ENCODE results near the gene GSK3B.
A peak's percentile ranks its signal among the peaks of the same experiment; 100 is the strongest.
"Not testable (repeated sequence)": the region's sequence is repeated elsewhere in the genome, so short reads cannot be mapped to it uniquely, and the experiment has no call there.

The GSK3B gene

GRCh38 chr3:119937229-119937628, 157.0 kb downstream of the GSK3B start:
- peak; percentile 24 to 38 for DNase-seq (ENCODE audit: low read depth in 2 of 2)

GRCh38 chr3:119934249-119934648, 160.0 kb downstream of the GSK3B start:
- DNase-seq (ENCODE audit: low read depth in 2 of 2), result no peak

DNA sequence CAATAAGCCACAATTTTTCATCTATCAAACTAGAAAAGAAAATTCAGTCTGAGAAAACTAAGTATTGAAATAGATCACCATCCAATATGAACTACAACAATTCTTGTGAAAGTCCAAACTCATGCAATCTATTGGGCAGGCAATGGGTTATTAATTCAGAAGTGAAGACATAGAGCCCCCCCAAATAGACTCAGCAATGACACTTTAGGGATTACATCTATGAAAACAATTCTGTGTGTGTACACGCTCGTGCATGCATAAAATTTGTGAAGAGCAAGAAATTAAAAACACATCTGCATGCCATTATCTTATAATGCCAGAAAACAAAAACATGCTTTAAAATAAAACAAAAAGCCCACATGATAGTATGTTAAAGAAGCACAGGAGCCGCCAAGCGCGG, 161.0 kb downstream of the GSK3B start:
- DNase-seq (ENCODE audit: low read depth in 2 of 2), result no peak

GRCh38 chr3:119930286-119930685, 164.0 kb downstream of the GSK3B start:
- DNase-seq (ENCODE audit: low read depth in 2 of 2), result no peak

DNA sequence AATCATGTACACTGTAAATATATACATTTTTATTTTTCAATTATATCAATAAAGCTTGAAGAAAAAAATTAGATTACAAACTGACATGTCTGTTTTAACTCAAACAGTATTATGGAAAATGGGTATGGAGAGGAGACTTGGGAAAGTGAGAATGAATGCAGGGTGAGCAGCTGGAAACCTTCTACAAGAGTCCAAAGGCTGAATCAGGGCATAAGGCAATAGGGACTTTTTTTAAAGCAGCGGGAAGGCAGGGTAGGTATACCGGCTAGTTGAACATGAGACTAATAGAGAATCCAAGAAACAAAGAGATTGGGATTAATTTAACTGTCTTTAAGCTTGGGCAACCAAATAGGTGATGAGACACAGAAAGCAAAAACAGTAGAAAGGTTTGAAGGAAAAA, 167.1 kb downstream of the GSK3B start:
- no peak for DNase-seq (ENCODE audit: low read depth in 2 of 2)

DNA sequence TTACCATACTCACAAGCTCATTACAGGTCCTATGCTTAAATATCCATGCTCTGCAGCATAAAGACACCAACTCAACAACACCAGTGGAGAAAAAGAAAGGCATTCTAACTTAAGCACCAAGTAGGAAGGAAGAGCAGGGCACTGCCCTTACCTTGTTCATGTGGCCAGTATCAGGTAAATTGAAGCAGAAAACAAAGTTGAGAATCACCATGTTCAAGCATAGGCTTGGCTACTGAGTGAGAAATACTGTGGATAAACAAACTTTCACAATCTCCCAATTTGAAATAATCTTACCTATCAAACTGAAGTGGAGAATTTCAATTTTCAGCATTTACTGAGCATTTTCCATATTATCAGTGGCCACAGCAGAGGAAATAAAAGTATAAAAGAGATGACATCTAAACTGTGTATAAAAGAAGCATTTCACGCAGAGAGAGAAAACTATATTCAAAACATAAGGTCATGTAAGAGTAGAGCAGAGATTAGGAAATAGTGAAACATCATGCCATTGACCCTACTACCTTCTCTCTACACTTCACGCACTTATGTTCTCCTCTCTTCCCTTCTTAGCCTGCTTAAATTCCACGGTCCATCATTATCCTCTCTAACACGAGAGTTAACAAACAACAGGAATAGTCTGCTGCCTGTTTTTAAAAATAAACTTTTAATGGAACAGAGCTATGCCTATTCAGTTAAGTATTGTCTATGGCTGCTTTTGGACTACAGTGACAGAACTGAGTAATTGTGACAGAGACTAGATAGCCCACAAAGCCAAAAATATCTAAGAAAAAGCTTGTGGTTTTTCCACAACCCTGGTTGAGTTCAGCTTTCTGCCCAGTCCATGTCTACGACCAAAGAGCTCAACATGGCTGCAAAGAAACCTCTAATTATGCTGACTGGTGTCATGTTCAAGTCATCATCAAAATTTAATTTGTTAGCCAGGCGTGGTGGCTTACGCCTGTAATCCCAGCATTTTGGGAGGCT, 169.8 kb downstream of the GSK3B start:
- no peak for DNase-seq (ENCODE audit: low read depth in 2 of 2)

DNA sequence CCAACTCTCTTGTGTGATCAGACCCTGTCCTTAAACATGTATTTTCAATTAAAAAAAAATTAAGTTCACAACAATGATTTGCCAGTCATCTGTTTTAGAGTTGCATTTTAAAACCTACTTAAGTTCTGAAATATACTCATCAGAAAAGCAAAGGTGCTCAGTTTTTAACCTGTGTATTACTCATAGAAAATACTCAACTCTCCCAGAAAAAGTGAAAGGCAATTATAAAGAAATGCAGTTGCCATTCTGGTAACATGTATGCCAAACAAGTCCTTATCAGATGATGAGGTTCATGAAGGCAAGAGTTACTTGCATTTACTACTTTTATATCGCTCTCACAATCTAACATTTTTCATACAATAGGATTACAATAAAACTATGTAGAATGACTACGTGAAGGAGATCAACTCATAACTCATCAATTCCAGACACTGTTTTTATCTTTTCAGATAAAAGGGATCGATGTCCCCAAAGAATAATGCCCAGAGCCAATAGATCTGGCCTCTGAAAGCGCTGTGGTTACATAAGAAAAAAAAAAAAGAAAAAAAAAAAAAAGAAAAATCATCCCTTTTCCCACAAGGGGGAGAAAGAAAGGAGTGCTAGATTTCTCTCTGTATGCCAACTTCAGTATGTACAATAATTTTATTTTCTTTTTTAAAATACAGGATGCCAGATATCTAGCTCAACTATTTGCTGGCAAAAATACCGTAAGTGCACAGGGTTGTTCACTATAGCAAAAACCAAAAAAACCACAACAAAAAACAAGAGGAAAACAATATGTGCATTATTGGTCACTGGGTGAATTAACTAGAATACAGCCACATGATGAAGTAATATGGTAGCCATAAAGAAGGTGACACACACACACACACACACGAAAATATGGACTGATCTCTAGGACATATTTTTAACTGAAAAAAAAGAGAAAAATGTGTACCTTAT, 175.0 kb downstream of the GSK3B start:
- DNase-seq (ENCODE audit: low read depth in 2 of 2), result no peak

- no peak for DNase-seq (ENCODE audit: low read depth in 2 of 2)
These were observed 181.2 kb downstream of the GSK3B start for GRCh38 chr3:119913021-119913420.

GRCh38 chr3:119912220-119912619, 182.0 kb downstream of the GSK3B start:
- no peak for DNase-seq (ENCODE audit: low read depth in 2 of 2)

GRCh38 chr3:119911748-119912147, 182.5 kb downstream of the GSK3B start:
- DNase-seq (ENCODE audit: low read depth in 2 of 2), result no peak

DNA sequence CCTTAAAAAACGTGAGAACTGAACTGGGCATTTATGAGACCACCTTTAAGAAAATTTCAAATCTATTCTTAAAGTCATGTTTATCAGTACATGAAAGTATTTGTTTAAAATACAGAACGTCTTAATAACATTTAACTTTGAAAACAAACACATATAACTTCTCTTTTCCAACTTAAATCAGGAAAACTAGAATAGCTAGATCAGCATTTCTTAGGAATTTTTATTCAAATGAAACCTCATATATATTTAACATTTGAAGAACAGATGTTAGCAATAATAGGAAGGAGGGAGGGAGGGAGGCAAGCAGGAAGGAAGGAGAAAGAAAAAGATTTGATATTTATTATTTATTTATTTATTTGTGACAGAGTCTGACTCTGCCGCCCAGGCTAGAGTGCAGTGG, 192.2 kb downstream of the GSK3B start:
- DNase-seq (ENCODE audit: low read depth in 2 of 2), result no peak

- DNase-seq (ENCODE audit: low read depth in 2 of 2), result no peak
These were observed 193.1 kb downstream of the GSK3B start for GRCh38 chr3:119901148-119901547.

GRCh38 chr3:119899192-119899511, 195.1 kb downstream of the GSK3B start:
- DNase-seq (ENCODE audit: low read depth in 2 of 2), result no peak

DNA sequence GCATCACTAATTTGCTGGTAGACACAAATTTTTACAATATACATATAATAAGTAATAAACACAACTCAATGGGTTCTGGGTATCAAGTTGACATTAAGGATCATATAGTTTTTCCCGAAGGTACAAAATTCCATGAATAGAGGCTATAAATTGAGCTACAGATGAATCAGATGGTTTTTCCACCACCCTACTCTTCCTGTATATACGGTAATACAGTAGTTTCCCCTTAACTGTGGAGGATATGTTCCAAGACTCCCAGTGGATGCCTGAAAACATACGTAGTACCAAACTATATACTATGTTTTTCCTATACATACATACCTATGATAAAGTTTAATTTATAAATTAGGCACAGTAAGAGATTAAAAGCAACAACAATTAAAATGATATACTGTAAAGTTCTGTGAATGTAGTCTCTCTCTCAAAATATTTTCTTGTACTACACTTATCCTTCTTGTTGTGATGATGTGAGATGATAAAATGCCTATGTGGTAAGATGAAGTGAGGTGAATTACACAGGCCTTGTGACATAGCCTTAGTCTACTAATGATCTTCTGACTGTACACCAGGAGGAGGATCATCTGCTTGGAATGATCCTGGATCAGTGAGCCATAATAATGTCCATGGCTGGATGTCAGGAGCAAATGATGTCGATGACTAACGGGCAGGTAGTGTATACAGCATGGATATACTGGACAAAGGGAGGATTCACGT, 195.6 kb downstream of the GSK3B start:
- DNase-seq (ENCODE audit: low read depth in 2 of 2), result no peak

- no peak for DNase-seq (ENCODE audit: low read depth in 2 of 2)
These were observed 200.1 kb downstream of the GSK3B start for GRCh38 chr3:119894195-119894594.

GRCh38 chr3:119893769-119894168, 200.5 kb downstream of the GSK3B start:
- no peak for DNase-seq (ENCODE audit: low read depth in 2 of 2)

GRCh38 chr3:119891944-119892721, 202.1 kb downstream of the GSK3B start:
- peak in 1 of 2 donors; percentile 20 for DNase-seq (ENCODE audit: low read depth in 2 of 2)

DNA sequence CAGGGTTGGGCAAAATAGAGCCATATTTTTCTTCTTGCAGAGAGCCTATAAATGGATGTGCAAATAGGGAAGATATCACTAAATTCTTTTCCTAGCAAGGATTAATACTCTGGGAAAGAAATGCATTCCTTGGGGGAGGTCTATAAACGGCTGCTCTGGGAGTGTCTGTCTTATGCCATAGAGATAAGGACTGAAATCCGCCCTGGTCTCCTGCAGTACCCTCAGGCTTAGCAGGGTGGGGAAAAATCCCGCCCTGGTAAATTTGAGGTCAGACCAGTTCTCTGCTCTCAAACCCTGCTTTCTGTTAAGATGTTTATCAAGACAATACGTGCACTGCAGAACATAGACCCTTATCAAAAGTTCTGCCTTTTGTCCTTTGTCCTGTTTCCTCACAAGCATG, 205.6 kb downstream of the GSK3B start:
- DNase-seq (ENCODE audit: low read depth in 2 of 2), result not testable (repeated sequence)

GRCh38 chr3:119885746-119886530, 208.3 kb downstream of the GSK3B start:
- no peak for DNase-seq (ENCODE audit: low read depth in 2 of 2)

DNA sequence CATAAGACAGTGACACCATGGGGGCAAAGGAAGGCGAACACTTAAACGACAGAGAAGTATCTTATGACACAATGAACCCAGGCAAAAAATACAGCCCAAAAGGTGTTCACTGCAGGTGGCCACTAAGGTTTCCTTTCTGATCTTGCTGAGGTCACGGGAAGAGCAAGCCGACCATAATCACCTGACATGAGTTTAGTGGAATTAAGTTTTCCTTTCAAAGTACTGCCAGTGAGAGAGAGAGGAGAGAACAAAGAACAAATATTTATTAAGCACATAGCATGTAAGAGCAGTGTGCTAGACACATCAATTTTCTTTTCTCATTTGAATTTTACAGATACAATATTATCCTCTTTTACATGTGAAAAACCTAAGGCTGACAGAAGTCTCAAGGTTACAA, 210.1 kb downstream of the GSK3B start:
- no peak for DNase-seq (ENCODE audit: low read depth in 2 of 2)

All from stimulated activated CD8-positive, alpha-beta memory T cell treated with anti-CD3 and anti-CD28 coated beads, Interleukin-7, amount 100 ng/mL, for 4 hours (primary cell).